A549 (cell line): Measurements from ENCODE around the gene DOCK6. TPM values are rescaled to one million over a fixed set of nuclear protein-coding genes. Genes with fewer than 3 reads are reported as not detected.

Source experiments
- ATAC-seq, 2 experiments: fragments of 200-7000 bp in 1 of 2; fragments of >200 bp in 1 of 2; cut with Nextera tagmentation in 1 of 2; cut with Tn5 transposase in 1 of 2; 3 replicates each; pipeline versions ENCODE4 v1.8.0 to v1.9.1; 2018 to 2020; ENCODE audit warnings: mild to moderate bottlenecking in 1 of 2, moderate library complexity in 1 of 2
- CTCF ChIA-PET: fragments of 300-600 bp; sonication (Branson Sonifier 250); formaldehyde crosslinking; extraction: SDS; loops from one replicate; lab custom pipeline; 2021; ENCODE audit warnings: antibody characterized with exemption, inconsistent platforms; lab: Yijun Ruan, JAX
- POLR2A ChIA-PET: fragments of 350-600 bp; formaldehyde crosslinking; extraction: SDS; loops from one replicate; lab custom pipeline; 2021; ENCODE audit warnings: antibody characterized with exemption, inconsistent platforms; lab: Yijun Ruan, JAX
- DNase-seq, 2 experiments: peaks; one replicate each; pipeline versions ENCODE4 v3.0.0 to v3.0.0-alpha.2; 2011 to 2016; ENCODE audit warnings: low read depth in 1 of 2, low spot score in 1 of 2
- FAIRE-seq: peaks from 2 replicates; lab custom pipeline; 2011; peaks lifted over from hg19 to GRCh38; lab: Jason Lieb, UNC
- H3K27ac ChIP-seq, 2 experiments: fragments of >200 bp; sonication (Bioruptor Twin); formaldehyde crosslinking; 3 replicates each; pipeline ENCODE4 v1.5.1; 2016 to 2017
- H3K4me1 ChIP-seq: fragments of >200 bp; sonication (Bioruptor Twin); formaldehyde crosslinking; 3 replicates; pipeline ENCODE4 v1.6.1; 2016
- H3K4me2 ChIP-seq: fragments of >200 bp; sonication (Bioruptor Twin); formaldehyde crosslinking; 3 replicates; pipeline ENCODE4 v1.6.1; 2016
- H3K4me3 ChIP-seq: fragments of >200 bp; sonication (Bioruptor Twin); formaldehyde crosslinking; 3 replicates; pipeline ENCODE4 v1.5.1; 2016
- H3K9me3 ChIP-seq: fragments of >200 bp; sonication (Bioruptor Twin); formaldehyde crosslinking; 3 replicates; pipeline ENCODE4 v1.6.1; 2016
- CEBPB ChIP-seq, 2 experiments: fragments of >200 bp in 1 of 2; sonication (Bioruptor Twin) in 1 of 2; formaldehyde crosslinking in 1 of 2; IDR thresholded peaks; 2 replicates each; pipeline ENCODE4 v1.6.1; 2012 to 2016
- E2F6 ChIP-seq: IDR thresholded peaks from 2 replicates; pipeline ENCODE4 v1.6.1; 2012; ENCODE audit warnings: low read depth, borderline replicate concordance
- FOSL2 ChIP-seq, 2 experiments: fragments of 450-650 bp in 1 of 2; fragments of >200 bp in 1 of 2; sonication (Bioruptor Twin) in 1 of 2; formaldehyde crosslinking; IDR thresholded peaks; 2 replicates each; pipeline versions ENCODE4 v1.5.0 to v1.6.1; 2016 to 2020; ENCODE audit warnings: mild to moderate bottlenecking in 1 of 2, moderate library complexity in 1 of 2
- FOXS1 ChIP-seq: fragments of 250-450 bp; sonication (Bioruptor Pico); IDR thresholded peaks from 2 replicates; pipeline ENCODE4 v1.5.0; 2020; ENCODE audit warnings: mild to moderate bottlenecking, moderate library complexity
- JUN ChIP-seq, 2 experiments: fragments of >200 bp; sonication (Bioruptor Twin); formaldehyde crosslinking; IDR thresholded peaks; 2 replicates in 1 of 2; 3 replicates in 1 of 2; pipeline ENCODE4 v1.6.1; 2016 to 2017
- KDM1A ChIP-seq: fragments of 200-600 bp; sonication (generic); IDR thresholded peaks from 2 replicates; pipeline ENCODE4 v1.6.1; 2016; ENCODE audit warnings: low read depth, mild to moderate bottlenecking
- MAFK ChIP-seq: fragments of 450-650 bp; IDR thresholded peaks from 2 replicates; pipeline ENCODE4 v1.6.1; 2014; ENCODE audit not compliant: partially characterized antibody
- MAX ChIP-seq: IDR thresholded peaks from 2 replicates; pipeline ENCODE4 v1.6.1; 2012
- MYC ChIP-seq: IDR thresholded peaks from 2 replicates; pipeline ENCODE4 v1.6.1; 2012; ENCODE audit warnings: mild to moderate bottlenecking, inconsistent platforms, low read length, improper control_type of control experiment, borderline replicate concordance
- NPAS2 ChIP-seq: fragments of 250-450 bp; sonication (Bioruptor Pico); IDR thresholded peaks from 2 replicates; pipeline ENCODE4 v1.8.0; 2022; ENCODE audit warnings: mild to moderate bottlenecking, moderate library complexity, borderline replicate concordance
- PBX3 ChIP-seq: IDR thresholded peaks from 2 replicates; pipeline ENCODE4 v1.6.1; 2012
- POLR2A ChIP-seq: IDR thresholded peaks from 2 replicates; pipeline ENCODE4 v1.6.1; 2012; ENCODE audit warnings: mild to moderate bottlenecking, low read length
- POLR2AphosphoS2 ChIP-seq: conservative IDR thresholded peaks from 2 replicates; pipeline ENCODE4 v1.6.1; 2012; ENCODE audit warnings: low read length, improper control_type of control experiment, inconsistent platforms
- WGBS: methylation state at CpG from one replicate; pipeline ENCODE4 v1.1.6; 2017; ENCODE audit errors: missing lambda C conversion rate; 5-methylcytosine and 5-hydroxymethylcytosine counted together
- polyA plus RNA-seq, 4 experiments: library from polyadenylated mRNA; depleted of rRNA in 3 of 4; stranded (reverse); fragments of >200 nt; fragmentation: RNase III in 1 of 4; extraction: RNeasy Plus Mini Kit Qiagen cat#74134 plus additional on column Dnase treatment in 1 of 4; gene quantifications; 2 replicates in 3 of 4; 3 replicates in 1 of 4; pipeline ENCODE4 v1.2.3, GENCODE V29; 2011 to 2017

Gene DOCK6
- polyA plus RNA-seq, 2 of the 4 experiments (the other 2 are of a cell fraction), result 7.6 to 8.0 TPM

GRCh38 chr19:11269408-11269807 lies 7.1 kb upstream of the DOCK6 start (continued):
- TF ChIP-seq POLR2AphosphoS2, result no peak

- ChIA-PET CTCF (interaction anchor here (0.6 to 1.4 kb wide), 3 partner anchors 25 to 1123 kb away, joined by 3 to 5 read pairs (median 3); no protein-coding TSS in a partner anchor), POLR2A (no interaction called here)
- peak in 1 of 2 experiments; percentile 25 for DNase-seq
- Histone ChIP-seq H3K9me3 (no peaks in the 10 kb centered on the region), H3K4me2 (no peak overlapping the region), H3K4me3 (no peak overlapping the region), H3K4me1 (peaks cover 24% of the 10 kb centered on the region), H3K27ac (peak overlapping the region; percentile 0 to 51; a peak in 4 of 6 replicates)
- no peak for ATAC-seq
- 58% methylated on average over 9 of the region's 10 CpGs for WGBS
- TF ChIP-seq POLR2A (no peak), E2F6 (no peak), KDM1A (peak; percentile 51; the same call in 1 of the 2 replicates)
- FAIRE-seq, result no peak
Observed at GRCh38 chr19:11268783-11269267, 6.5 kb upstream of the DOCK6 start.

GRCh38 chr19:11267316-11268085 lies 5.2 kb upstream of the DOCK6 start:
- ChIA-PET CTCF (interaction anchor here (0.9 to 1.4 kb wide), 5 partner anchors 8 to 57 kb away, joined by 3 to 6 read pairs (median 3); no protein-coding TSS in a partner anchor), POLR2A (no interaction called here)
- no peak overlapping the region for H3K4me3 ChIP-seq
- TF ChIP-seq FOXS1 (CRISPR knock-in tag) (no peak), CEBPB (IDR thresholded peaks at IDR 0.05) (0 out of 4 replicates have a peak, but pooled peaks of 1 of the 2 experiments have one; percentile 10), KDM1A (no peak)
- peaks cover 29% of the 10 kb centered on the region for H3K4me1 ChIP-seq
- H3K27ac ChIP-seq, result peak overlapping the region in 1 of 2 experiments; percentile 46; a peak in 2 of 6 replicates
- H3K4me2 ChIP-seq, result no peak overlapping the region
- 89% methylated on average over 8 of the region's 10 CpGs for WGBS
- FAIRE-seq (no peak), DNase-seq (no peak), ATAC-seq (no peak)
- no peaks in the 10 kb centered on the region for H3K9me3 ChIP-seq

- no peaks in the 10 kb centered on the region for H3K9me3 ChIP-seq
- FAIRE-seq (no peak), ATAC-seq (peak; percentile 78 to 91), DNase-seq (peak; percentile 71 to 87)
- H3K4me1 ChIP-seq, result peaks cover 32% of the 10 kb centered on the region
- H3K27ac ChIP-seq, result peak overlapping the region; percentile 67 to 83
- H3K4me2 ChIP-seq, result peak overlapping the region; percentile 57
- WGBS, result 27% methylated on average over 9 of the region's 11 CpGs
- ChIA-PET POLR2A (no interaction called here), CTCF (interaction anchor here (0.5 to 1.7 kb wide), 8 partner anchors 9 to 329 kb away, joined by 3 to 6 read pairs (median 3); no protein-coding TSS in a partner anchor)
- H3K4me3 ChIP-seq, result no peak overlapping the region
- peak; percentile 12 for TF ChIP-seq MAFK
- no peak for TF ChIP-seq FOXS1 (CRISPR knock-in tag)
- peak; percentile 71; the same call in 1 of the 2 replicates for TF ChIP-seq MYC
- TF ChIP-seq NPAS2, result 0 out of 2 replicates have a peak, but pooled peaks have one; percentile 51
- TF ChIP-seq MAX, result peak; percentile 91
- TF ChIP-seq POLR2AphosphoS2, result no peak
- peak; percentile 84 for TF ChIP-seq PBX3
- TF ChIP-seq E2F6, result peak; percentile 76
- 0 out of 5 replicates have a peak, but pooled peaks of 1 of the 2 experiments have one; percentile 32 for TF ChIP-seq JUN (IDR thresholded peaks at IDR 0.05)
- TF ChIP-seq FOSL2 (IDR thresholded peaks at IDR 0.05), result no peak
- peak; percentile 69 for TF ChIP-seq FOSL2 (CRISPR knock-in tag; IDR thresholded peaks at IDR 0.05)
Observed at GRCh38 chr19:11265785-11266236, 3.5 kb upstream of the DOCK6 start.
